NCI-H1092 (cell line): Measurements from ENCODE around the gene DCTN3.
A peak's percentile ranks its signal among the peaks of the same experiment; 100 is the strongest.

Experiments used
- DNase-seq: peaks from one replicate; lab custom pipeline; 2025; lab: John Stamatoyannopoulos, UW

DCTN3 gene

DNA sequence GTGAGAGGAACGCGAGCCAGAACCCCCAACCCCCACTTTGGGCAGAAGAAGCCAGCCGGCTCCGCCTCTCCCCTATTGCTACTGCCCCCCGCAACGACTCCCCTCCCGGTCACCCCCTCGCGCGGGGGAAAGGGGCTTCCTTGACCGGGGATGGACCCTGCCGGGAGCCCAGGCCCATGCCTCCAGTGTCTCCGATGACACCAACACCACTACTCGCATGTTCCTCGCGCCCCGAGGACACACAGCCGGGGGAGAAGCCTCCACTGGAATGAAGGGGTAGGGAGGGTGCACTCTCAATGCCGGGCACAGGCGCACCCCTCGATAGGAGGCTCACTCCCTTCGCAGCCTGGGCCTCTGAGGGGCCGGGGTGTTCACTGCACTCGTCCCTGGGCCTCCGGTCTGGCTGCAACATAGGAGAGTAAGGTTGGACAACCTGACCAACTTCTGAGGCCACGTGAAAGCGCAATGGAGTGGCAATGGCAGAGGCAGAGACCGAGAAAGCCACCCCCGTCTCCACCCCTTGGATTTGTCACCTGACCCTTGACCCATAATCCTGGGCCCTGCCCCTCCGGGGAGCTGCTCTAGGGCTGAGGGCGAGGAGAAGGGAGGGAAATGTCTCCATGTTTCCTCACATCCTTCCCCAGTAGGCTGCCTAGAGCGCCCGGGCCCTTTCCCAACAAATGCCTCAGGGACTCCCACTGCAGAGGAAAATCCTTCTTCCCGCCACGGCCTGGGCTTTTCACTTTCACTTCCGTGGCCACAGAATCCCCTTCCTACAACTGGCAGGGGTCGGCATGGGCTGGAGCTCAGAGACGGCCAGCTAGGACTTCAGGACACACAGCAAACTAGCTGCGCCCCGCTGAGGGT lies 29.7 kb downstream of the DCTN3 start:
- DNase-seq = no peak

DNA sequence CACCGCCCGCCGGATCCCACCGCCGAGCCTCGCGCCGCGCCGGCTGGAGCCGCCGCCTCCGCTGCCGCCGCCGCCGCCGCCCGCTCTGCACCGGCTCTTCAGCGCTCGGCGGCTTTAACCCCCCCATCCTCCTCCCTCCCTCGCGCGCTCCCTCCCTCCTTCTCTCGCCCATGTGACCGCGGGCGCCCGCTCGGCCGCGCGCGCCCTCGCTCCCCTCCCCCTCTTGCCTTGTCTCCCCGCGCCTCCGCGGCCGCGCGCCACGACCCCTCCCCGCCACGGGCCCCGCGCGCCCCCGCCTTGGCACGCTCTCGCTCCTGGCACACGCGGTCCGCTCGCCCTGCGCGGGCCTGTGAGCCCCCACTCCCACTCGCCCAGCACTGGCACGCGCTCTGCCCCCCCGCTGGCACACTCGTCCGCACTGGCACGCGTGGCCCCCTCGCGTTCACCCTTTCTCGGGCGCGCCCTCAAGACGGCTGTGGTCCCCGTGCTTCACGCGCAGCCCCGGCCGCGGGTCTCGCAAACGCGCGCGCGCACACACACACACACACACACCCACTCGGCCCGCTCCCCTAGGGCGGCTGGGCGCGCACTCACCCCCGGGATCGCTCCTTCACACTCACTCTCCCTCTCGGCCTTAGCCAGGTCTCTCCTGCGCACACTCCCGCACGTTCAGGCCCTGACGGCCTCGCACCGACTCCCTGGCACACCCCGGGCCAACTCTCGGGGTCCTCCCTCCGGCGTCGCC lies 30.5 kb downstream of the DCTN3 start, which contains the start of gene CNTFR:
TSS of gene CNTFR (minus strand) at position 89 of the 745 bp plus-strand sequence. CDS start 20,743 bp downstream, outside the sequence.
- DNase-seq = peak; percentile 75

- no peak for DNase-seq
Measured at GRCh38 chr9:34588671-34589635, 31.3 kb downstream of the DCTN3 start.

- no peak for DNase-seq
Measured at GRCh38 chr9:34587271-34587670, 33.0 kb downstream of the DCTN3 start.

DNA sequence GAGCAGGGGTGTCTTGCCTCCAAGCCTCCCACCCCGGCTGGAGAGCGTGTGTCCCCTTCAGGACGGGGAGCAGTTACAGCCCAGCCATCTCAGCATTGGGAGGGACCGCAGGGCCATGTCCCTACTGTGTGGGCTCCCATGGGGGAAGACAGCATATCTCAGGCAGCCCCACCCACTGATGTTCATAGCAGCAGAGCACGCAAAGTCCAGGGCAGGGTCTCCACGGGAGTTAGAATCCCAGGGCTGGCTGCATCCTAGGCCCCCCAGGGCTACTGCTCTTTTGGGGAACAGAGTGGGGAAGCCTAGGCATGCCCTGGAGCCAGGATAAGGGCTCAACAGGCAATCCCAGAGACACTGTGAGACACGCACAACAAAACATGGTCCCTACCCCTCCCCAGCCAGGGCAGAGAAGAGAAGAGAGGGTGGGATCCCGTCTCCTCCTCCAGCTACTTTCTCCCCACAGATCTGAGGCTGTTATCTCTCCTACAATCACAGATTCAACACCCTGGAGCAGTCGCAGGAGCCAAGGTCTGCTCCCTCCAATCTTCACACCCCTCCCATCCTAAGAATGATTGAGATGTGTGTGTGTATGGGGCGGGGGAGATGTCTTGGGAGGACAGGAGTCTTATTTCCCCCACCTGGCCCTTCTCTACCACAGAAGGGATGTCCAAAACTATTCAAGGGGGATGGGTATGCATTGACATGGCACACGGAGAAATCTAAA lies 34.2 kb downstream of the DCTN3 start:
- no peak for DNase-seq

- DNase-seq = no peak
Measured at GRCh38 chr9:34584970-34585369, 35.3 kb downstream of the DCTN3 start.

DNA sequence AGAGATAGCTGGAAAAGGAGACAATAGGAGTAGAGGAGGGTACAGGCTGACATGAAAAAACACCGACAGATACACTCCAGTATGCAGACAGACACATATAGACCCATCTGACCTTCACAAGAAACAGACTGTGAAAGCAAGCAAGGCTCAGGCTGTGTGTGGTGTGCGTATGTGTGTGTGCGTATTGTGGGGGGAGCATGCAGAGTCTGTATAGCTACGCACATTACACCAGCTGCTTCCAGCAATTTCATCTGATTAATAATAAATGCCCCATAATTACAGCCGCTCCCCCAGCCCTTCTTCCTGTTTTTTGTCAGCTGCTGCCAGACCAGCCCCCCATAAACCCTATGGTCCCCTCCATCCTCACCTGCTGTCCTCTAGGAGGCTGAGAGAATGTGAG lies 37.5 kb downstream of the DCTN3 start:
- DNase-seq = no peak

GRCh38 chr9:34581318-34581717 lies 39.0 kb downstream of the DCTN3 start:
- DNase-seq = no peak

DNA sequence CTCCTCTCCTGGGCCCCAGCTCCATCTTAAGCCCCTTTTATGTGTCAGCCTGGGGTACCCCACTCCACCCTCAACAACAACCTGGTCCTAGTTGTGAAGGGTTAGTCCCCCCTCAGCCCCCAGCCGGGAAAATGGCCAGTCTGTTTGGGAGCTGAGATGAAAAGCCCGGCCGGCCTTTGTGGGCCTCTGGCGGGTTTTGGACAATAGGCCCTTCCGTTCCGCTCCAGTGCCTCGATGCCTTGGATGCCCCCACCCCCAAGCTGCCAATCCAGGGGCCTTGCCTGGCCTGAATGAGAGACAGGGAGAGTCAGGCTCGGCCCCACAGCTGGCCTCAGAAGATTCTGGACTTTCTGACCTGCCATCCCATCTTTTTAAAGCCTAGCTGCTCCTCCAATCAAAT lies 39.9 kb downstream of the DCTN3 start:
- peak; percentile 75 for DNase-seq

GRCh38 chr9:34579808-34580163 lies 40.5 kb downstream of the DCTN3 start:
- no peak for DNase-seq

DNA sequence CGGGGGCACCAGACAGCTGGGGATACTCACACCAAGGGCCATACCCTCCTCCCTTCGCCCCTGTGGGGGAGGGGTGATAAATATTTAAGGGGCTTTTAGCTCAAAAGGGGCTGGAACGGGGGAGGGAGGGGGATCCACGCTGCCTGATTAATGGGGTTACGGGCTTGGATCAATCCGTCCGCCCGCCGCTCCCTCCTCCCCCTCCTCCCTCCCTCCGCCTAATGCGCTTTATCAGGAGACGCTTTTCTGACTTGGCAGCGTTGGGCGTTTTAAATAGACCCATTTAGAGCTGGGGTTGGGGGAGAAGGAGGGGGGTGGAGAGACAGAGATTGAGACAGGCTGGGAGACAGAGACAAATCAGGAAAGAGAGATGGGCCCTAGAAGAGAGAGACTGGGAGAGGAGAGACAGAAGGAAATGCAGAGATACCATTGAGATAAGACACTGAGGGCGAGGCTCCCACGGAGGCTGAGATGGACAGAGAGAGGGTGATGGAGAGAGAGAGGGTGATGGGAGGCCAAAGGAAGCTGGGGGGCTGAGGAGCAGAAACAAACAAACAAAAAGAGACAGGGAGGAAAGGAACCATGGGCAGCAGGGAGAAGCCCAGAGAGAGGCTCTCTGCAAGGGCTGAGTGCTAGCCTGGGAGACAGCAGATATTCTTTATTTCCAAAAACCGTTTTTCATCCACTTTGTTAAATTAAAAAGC lies 41.0 kb downstream of the DCTN3 start:
- peak; percentile 70 for DNase-seq

GRCh38 chr9:34578241-34579103 lies 41.8 kb downstream of the DCTN3 start:
- DNase-seq = peak; percentile 69

DNA sequence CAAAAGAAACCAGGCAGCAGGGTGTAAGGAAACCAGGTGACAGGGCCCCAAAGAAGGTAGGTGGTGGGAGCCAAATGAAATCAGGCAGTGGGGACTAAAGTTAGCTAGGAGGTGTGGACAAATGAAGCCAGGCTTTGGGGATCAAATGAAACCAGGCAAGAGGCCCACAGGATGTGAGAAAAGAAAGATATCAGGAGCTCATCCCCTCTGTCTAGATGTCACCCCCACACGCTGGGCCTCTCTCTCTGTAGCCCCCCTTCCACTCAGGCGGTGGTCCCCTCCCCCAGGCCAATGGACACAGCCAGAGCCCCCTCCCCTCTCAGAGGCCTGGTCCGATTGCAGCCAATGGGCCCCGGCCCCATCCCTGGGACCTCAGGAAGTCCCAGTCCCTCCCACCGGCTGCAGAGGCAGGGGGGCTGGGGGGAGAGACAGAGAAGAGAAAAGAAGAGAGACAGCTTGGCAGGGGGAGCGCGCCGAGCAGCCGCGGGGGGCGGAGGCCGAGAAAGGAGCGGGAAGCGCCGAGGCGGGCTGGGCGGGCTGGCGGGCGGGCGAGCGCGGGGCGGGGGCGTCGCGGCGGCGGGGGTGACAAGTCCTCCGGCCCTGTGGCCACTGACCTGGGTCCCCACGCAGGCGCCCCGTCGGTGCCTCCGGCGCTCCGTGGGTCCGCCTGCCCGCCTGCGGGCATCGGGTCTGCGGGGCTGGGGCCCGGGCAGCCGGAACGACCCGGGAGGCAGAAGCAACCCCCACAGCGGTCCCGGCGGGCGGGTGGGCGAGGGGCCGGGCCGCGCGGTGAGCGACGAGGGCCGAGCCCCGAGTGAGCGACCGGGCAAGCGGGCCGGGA lies 42.7 kb downstream of the DCTN3 start:
- DNase-seq = peak; percentile 45

GRCh38 chr9:34576597-34577399 lies 43.5 kb downstream of the DCTN3 start:
- DNase-seq = no peak

DNA sequence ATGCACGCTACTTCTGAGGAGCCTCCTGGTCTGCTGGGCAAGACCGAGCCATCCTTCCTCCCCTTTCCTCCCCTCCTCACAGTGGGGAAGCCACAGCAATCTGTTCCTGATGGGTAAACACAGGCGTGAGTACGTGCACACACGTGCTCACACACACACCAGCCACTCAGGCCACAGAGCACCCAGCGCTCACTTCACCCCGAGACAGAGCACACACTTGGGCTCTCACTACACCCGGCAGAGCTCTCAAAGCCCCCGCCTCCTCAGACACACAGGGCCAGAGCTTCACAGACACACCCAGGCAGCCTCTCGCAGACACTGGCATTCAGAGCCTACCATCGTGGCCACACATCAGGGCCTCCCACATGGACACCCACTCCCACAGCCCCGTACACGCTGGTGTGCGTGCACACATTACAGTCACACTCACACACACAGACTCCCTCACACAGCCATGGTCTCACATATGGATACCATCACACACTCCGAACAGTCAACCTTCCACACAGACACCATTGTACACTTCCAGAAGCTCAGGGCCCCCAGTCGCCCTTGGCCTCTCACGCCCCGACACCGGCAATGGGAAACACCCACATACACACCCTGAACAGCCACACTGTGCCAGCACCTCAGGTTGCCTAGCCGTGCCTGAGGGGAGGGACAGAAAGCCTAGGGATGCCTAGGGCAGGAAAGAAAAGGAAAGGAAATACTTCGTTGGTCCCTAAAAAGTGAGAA lies 44.3 kb downstream of the DCTN3 start:
- no peak for DNase-seq

DNA sequence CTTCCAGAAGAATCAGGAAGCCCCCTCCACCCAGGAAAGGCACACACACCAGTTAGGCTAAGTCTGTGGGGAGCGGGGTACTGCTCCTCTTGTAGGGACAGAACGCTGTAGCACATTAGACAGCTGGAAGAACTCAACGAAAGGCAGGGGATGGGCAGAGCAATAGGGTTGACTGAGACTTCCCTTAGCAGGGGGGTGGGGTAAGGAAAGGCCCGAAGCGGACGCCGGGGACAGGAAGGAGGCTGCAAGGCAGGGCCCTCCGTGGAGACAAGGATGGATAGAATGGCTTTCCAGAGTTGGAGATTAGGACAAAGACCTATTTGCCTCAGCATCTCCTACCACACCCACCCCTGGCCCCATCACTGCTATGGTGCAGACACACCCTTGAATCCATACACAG lies 45.1 kb downstream of the DCTN3 start:
- no peak for DNase-seq

DNA sequence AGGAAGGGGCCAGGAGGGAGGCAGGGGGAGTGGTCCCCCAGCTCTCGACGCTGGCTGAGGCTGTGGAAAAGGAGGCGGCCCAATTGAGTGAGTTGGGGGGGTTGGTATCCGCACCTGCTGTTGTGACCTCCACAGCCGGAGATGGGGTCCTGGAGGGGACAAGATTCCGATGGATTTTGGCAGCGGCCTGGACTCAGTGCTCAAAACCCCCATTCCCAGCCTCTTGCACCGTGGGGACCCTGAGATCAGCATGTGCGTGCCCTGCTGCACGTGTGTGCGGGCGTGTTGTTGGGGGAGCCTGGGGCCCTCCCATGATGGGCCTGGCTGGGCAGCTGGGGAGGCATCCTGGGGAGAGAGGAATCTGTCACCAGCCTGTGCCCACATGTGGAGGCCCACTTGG lies 45.7 kb downstream of the DCTN3 start:
- DNase-seq = no peak
